Measurements from ENCODE around the gene ZMIZ1. TPM values are rescaled to one million over a fixed set of nuclear protein-coding genes. Genes with fewer than 3 reads are reported as not detected.

Gene ZMIZ1
- total RNA-seq, 1 donor from 2014 or later, result 46.2 TPM

DNA sequence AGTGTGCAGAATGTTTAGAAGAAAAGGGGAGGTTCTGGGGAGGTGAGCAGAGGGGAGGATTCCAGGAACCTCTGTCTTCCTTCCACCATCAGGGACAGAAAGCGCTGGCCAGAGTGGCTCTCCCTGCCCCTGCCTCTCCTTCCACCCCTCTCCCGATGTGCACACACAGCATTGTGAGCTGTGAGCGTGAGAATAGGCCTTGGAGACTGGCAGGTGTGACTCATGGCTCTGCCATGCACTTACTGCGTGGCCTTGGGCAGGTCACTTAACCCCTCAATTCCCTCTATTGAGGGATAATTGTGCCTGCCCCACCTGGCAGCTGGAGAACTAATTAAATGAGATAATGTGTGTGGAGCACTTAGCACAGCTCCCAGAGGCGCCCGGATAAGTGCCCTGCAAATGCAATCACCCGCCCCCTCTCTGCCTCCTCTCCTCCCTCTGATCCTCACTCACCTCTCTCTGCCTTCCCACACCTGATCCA is 115.4 kb downstream of the ZMIZ1 start:
- no peaks in the 10 kb centered on the region for H3K9me3 Mint-ChIP-seq (ENCODE audit: low read depth)
- TF ChIP-seq, protein P1, sequence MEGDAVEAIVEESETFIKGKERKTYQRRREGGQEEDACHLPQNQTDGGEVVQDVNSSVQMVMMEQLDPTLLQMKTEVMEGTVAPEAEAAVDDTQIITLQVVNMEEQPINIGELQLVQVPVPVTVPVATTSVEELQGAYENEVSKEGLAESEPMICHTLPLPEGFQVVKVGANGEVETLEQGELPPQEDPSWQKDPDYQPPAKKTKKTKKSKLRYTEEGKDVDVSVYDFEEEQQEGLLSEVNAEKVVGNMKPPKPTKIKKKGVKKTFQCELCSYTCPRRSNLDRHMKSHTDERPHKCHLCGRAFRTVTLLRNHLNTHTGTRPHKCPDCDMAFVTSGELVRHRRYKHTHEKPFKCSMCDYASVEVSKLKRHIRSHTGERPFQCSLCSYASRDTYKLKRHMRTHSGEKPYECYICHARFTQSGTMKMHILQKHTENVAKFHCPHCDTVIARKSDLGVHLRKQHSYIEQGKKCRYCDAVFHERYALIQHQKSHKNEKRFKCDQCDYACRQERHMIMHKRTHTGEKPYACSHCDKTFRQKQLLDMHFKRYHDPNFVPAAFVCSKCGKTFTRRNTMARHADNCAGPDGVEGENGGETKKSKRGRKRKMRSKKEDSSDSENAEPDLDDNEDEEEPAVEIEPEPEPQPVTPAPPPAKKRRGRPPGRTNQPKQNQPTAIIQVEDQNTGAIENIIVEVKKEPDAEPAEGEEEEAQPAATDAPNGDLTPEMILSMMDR (IDR thresholded peaks at IDR 0.05), result no peak
- peaks cover 6% of the 10 kb centered on the region for H3K36me3 Mint-ChIP-seq (ENCODE audit: low read depth)
- H3K27me3 Mint-ChIP-seq (ENCODE audit: low read depth), result no peaks in the 10 kb centered on the region
- H3K4me3 Mint-ChIP-seq (ENCODE audit: unreplicated experiment), result no peak overlapping the region
- DNase-seq (ENCODE audit: low spot score), result no peak
- peak overlapping the region; percentile 89 for H3K27ac Mint-ChIP-seq (ENCODE audit: unreplicated experiment)
- peaks cover 84% of the 10 kb centered on the region for H3K4me1 Mint-ChIP-seq (ENCODE audit: low read depth)

DNA sequence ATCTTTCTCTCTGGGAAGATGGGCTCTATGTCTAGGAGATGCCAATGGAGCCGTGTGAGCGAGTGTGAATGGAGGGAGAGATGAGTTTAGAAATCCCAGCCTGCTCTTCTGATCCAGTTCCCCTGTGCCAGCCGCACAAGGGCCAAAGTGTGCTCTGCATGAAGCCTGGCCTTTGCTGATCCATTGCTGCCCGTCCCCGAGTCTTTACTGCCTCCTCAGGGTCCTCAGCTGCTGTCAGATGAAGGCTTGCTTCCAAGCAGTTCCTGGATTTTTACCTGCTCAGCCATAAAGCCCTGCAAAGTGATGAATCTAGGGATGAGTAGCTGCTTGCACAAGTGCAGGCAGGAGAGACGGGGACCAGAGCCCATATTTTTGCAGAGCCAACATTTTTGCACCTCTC is 115.9 kb downstream of the ZMIZ1 start:
- H3K4me3 Mint-ChIP-seq (ENCODE audit: unreplicated experiment), result no peak overlapping the region
- H3K36me3 Mint-ChIP-seq (ENCODE audit: low read depth), result peaks cover 6% of the 10 kb centered on the region
- peaks cover 84% of the 10 kb centered on the region for H3K4me1 Mint-ChIP-seq (ENCODE audit: low read depth)
- peak overlapping the region; percentile 89 for H3K27ac Mint-ChIP-seq (ENCODE audit: unreplicated experiment)
- no peaks in the 10 kb centered on the region for H3K27me3 Mint-ChIP-seq (ENCODE audit: low read depth)
- no peaks in the 10 kb centered on the region for H3K9me3 Mint-ChIP-seq (ENCODE audit: low read depth)
- TF ChIP-seq, protein P1 (IDR thresholded peaks at IDR 0.05), result no peak
- no peak for DNase-seq (ENCODE audit: low spot score)

DNA sequence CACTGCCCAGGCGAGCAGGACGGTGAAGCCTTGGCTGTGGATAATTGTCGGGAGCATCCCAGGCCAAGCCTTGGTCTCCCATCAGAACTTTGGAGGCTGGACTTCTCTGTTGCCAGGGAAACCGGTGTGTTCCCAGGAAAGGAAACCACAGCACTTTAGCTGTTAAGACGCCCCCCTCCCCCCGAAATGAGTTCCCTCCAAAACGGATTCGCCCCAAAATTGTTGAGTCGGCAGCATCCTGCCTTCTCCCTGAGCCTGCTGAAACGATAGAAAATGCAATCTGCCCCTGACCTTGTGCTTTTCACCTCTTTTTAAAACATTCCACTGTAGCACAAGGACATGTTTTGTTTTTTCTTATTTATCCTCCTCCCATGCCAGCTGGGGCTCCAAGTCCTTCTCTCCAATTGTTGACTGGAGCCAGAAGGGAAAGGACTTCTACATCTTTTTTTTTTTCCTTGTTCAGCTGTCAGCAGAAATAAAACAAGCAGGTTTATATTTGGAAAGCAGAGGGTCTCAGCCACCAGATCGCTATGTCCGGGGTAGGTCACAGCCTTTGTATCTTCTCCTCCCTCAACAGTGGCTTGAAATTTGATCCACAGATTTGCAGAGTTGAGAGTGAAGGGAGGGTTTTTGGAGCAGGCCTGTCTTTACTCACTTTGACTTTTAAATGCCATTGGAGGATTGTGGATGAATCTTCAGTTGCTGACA is 116.5 kb downstream of the ZMIZ1 start:
- no peaks in the 10 kb centered on the region for H3K9me3 Mint-ChIP-seq (ENCODE audit: low read depth)
- peaks cover 6% of the 10 kb centered on the region for H3K36me3 Mint-ChIP-seq (ENCODE audit: low read depth)
- H3K27ac Mint-ChIP-seq (ENCODE audit: unreplicated experiment), result peak overlapping the region; percentile 89
- TF ChIP-seq, protein P1 (IDR thresholded peaks at IDR 0.05), result no peak
- no peak for DNase-seq (ENCODE audit: low spot score)
- no peaks in the 10 kb centered on the region for H3K27me3 Mint-ChIP-seq (ENCODE audit: low read depth)
- H3K4me3 Mint-ChIP-seq (ENCODE audit: unreplicated experiment), result peak overlapping the region; percentile 5
- peaks cover 89% of the 10 kb centered on the region for H3K4me1 Mint-ChIP-seq (ENCODE audit: low read depth)

DNA sequence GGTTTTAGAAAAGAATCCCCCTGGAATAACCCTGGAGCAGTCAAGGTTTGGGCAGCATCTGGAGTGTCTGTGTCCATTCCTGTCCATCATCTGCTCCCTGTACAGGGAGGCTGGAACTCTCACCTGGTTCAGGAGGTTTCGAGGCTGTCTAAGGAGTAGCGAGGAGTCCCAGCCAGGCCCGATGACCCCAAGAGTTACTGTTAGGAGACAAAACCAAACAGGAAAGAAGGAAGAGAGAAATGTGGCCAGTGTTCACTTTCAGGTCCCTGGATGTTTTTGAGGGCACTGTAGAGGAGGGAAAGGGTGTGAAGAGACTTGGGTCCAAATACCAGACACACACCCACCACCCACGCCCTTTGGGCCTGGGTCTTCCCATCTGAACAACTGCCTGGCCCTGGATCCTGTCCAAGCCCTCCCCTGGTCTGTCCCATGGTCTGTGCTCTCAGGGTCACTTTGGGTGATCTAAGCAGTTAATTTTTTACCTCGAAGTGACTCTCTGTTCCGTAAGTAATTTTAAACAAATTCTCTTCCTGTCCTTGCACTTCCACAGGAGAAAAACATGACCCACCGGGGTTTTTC is 117.1 kb downstream of the ZMIZ1 start:
- peaks cover 87% of the 10 kb centered on the region for H3K4me1 Mint-ChIP-seq (ENCODE audit: low read depth)
- TF ChIP-seq, protein P1 (IDR thresholded peaks at IDR 0.05), result no peak

DNA sequence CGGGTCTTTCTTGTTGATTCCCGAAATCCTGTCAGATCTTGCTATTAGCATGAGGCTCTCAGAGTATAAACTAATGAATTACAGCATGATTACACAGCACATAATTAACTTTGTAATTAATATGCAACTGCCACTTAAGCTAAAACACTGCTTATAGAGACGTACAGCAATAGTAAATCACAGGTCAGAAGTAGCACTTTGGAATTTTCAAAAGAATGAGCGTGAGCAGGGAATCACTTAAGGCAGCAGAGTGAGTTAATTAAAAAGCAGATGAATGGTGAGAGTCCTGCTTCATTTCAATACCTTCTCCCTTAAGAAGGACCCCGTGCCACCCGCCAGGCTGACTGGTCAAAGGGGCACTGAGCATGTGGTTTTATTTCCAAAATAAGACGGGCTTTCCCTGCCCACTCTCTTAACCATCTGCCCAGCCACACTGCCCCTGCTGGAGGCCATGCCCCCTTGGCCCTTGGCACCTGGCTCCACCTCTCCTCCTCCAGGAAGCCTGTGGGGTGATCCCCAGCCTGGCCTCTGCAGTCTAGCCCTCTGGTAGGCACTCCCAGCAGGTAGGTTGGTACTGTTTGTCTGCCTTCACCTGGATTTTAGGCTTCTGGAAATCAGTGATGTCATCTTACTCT is 117.8 kb downstream of the ZMIZ1 start:
- TF ChIP-seq, protein P1 (IDR thresholded peaks at IDR 0.05), result no peak
- H3K36me3 Mint-ChIP-seq (ENCODE audit: low read depth), result peaks cover 6% of the 10 kb centered on the region
- no peaks in the 10 kb centered on the region for H3K9me3 Mint-ChIP-seq (ENCODE audit: low read depth)
- no peak for DNase-seq (ENCODE audit: low spot score)
- H3K4me1 Mint-ChIP-seq (ENCODE audit: low read depth), result peaks cover 85% of the 10 kb centered on the region
- no peak overlapping the region for H3K4me3 Mint-ChIP-seq (ENCODE audit: unreplicated experiment)
- no peaks in the 10 kb centered on the region for H3K27me3 Mint-ChIP-seq (ENCODE audit: low read depth)
- peak overlapping the region; percentile 89 for H3K27ac Mint-ChIP-seq (ENCODE audit: unreplicated experiment)

More for the DNA sequence above, 117.1 kb downstream of the ZMIZ1 start:
- Mint-ChIP-seq H3K9me3 (ENCODE audit: low read depth) (no peaks in the 10 kb centered on the region), H3K36me3 (ENCODE audit: low read depth) (peaks cover 6% of the 10 kb centered on the region), H3K4me3 (ENCODE audit: unreplicated experiment) (no peak overlapping the region), H3K27me3 (ENCODE audit: low read depth) (no peaks in the 10 kb centered on the region), H3K27ac (ENCODE audit: unreplicated experiment) (peak overlapping the region; percentile 89)
- DNase-seq (ENCODE audit: low spot score), result no peak
